ENCODE data around the gene ADAMTS17.

The ADAMTS17 gene

DNA sequence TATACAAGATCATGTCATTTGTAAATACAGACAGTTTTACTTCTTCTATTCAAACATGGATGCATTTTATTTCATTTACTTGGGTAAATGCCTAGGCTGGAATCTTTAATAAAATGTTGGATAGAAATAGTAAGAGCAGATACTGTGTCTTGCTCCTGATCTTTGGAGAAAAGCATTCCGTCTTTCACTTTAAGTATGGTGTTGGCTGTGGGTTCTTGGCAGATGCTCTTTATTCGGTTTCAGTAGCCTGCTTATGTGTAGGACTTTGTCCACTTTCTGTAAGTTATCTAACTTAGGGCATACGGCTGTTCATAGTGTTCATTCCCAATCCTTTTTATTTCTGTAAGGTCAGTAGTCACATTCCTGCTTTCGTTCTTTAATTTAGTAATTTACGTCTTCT is 303.0 kb downstream of the ADAMTS17 start:
- DNase-seq (ENCODE audit: low read depth, low spot score), result no peak
- no peak overlapping the region for H3K27ac ChIP-seq

DNA sequence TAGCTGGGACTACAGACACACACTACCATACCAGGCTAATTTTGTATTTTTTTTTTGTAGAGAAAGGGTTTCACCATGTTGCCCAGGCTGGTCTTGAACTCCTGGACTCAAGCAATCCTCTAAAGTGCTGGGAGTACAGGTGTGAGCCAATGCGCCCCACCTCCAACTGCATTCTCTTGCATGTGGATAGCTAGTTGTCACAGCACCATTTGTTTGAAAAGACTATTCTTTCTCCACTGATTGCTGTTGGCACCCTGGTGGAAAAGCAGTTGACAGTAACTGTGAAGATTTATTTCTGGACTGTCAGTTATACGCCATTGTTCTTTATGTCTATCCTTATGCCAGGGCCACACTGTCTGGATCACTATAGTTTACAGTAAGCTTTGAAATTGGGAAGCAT is 303.9 kb downstream of the ADAMTS17 start:
- DNase-seq (ENCODE audit: low read depth, low spot score), result no peak
- H3K27ac ChIP-seq, result no peak overlapping the region

DNA sequence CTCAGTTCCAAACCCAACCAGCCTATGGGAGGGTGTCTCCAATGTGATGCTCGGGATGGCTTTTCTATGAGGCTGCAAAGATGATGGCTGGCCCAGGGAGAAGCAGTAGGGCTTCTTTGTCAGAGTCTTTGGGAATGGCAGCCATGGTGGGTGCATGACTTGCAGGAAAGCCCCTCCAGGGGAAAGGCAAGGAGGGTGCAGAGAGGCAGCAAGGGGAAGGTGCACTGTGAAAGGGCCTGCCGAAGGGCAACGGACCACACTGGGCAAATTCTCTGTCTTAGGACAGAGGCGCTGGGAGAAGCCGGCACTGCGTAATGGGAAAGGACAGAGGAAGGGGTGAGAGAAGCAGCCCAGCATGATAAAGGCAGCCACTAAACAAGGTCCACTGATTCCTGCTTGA is 305.8 kb downstream of the ADAMTS17 start:
- no peak overlapping the region for H3K27ac ChIP-seq
- DNase-seq (ENCODE audit: low read depth, low spot score), result no peak

DNA sequence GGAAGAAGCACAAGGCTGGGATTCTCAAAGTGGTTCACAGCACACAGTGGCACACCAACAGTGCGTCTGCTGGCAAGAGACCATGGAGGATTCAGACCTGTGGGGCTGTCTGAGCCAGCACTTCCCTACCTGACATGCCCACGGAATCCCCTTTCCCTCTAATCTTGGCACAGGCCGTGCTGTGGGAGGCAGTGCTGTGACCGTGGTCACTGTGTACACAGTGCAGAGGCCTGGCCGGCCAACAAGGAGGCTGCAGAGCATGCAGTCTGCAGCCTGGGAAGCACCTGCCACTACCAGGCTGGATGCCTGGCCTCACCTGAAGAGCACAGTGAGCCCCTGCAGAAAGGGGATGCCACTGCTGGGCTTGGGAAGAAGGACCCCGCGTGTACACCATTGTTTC is 307.6 kb downstream of the ADAMTS17 start:
- no peak for DNase-seq (ENCODE audit: low read depth, low spot score)

DNA sequence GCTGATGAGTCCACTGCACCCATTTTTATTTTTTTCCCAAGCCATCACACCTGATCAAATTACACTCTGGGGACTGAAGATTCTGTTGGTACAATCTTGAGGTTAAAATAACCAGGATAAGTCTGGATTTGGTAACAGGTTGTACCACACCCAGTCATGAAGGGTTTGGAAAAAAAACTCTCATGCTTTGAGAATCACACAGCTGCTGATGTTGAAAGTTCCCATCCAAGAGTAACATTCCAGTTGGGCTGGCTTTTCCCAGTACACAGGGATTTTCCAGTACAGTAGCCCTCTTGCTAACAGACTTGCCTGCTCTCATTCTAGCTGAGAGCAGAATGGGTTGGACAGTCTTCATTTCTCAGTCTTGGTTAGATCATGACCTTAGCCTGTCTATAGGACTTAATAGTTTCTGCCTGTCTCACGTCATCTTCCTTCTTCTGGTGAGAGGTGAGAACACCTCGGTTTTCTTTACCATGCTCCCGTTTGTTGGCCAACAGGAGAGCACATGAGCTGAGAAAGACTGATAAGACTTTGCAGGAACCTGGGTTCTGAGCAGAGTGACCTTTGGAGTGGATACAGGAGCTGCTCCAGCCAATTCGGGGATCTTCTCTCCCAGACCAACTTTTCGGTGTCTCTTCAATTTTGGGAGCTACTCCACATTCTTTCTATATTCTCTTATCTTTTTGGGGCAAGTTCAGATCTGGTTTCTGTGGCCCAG is 308.5 kb downstream of the ADAMTS17 start:
- DNase-seq (ENCODE audit: low read depth, low spot score), result no peak
- H3K27ac ChIP-seq, result no peak overlapping the region

More for the DNA sequence above, 307.6 kb downstream of the ADAMTS17 start:
- H3K27ac ChIP-seq, result no peak overlapping the region

DNA sequence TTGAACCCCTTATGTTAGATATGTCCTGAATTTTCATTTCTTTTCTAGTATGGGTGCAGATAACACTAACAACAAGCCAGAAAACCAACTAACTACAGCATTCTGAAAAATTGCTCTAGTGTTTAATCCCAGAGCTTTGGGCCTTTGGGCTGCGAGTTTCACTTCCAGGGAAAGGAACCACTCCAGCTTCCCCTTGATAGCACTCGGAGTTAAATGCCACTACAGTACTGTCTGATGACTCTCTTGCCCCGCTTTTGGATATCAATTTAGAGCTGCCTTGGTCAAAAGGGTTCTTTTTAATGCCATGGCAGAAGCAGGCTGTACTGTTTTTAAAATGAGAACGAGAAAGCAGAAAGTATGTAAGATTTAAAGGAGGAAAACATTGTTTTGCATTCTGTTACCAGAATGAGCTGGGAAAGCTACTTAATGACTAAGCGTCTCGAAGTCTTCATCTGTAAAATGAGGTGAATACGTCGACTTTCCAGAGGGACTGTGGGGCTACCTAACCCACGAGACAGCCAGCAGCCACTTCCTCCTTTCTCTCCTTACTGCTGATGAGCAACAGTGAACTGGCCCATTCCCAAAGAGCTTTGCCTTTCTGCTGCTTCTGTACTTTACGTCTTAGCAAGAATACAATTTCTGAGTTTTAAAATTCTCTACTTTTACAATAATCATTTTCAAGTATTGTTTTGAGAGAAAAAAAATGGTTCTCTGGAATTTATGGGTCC is 309.3 kb downstream of the ADAMTS17 start:
- DNase-seq (ENCODE audit: low read depth, low spot score), result no peak
- no peak overlapping the region for H3K27ac ChIP-seq

DNA sequence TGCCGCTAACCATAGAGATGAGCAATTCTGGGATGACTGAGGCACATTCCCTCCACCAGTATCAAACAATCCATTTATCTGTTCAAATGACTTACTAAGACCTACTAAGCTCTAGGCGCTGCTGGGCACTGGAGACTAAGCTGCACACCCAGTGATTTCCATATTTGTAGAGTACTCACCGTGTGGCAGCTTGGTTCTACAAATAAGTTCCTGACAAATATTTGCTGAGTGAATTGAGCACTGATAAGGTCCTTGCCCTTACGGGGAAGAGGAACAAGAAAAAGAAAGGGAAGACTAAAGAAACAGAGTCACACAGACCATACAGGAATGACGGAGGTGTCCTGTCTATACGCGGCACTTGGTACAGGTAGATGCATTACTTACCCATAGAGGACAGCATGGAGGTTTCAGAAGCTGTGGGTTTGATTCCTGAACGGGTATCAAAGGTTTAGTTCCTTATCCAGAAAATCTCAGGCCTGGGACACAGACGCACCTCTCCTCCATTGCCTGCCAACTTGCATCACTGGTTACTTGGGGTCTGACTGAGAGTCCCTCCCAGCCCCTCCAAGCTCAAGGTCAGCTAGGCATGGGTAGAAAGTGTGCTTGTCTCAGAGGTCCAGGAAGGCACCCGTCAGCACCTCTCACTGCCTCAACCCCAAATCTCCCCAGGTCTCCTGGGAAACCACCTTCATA is 310.0 kb downstream of the ADAMTS17 start:
- no peak for DNase-seq (ENCODE audit: low read depth, low spot score)
- H3K27ac ChIP-seq, result no peak overlapping the region

DNA sequence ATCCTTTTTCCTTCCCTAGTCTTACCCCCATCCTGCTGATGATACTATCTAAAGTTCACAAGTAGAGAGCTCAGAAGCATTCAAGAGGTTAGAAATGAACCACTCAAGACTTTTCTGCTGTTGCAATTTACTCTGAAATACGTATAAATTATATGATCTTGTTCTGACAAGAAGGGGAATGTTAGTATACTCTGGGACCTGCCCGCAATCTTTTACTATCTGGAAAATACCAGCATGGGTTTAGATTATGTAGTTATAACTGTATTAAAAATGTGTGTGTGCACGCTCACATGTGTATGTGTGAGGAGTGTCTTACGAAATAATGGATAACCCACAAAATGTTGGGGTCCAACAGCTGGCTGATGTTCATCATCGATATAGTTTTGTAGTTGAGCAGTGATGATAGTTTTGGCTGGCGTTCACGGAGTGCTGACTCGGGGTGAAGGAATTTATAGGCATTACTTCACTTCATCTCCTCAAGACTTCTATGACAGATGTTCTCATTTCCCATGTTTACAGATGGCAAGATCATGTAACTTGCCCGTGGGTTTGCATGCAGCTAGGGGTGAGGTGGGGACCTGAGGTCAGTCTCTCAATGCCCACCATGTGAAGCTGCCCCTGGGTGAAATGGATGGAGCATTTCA is 311.1 kb downstream of the ADAMTS17 start:
- no peak overlapping the region for H3K27ac ChIP-seq
- DNase-seq (ENCODE audit: low read depth, low spot score), result peak; percentile 22

DNA sequence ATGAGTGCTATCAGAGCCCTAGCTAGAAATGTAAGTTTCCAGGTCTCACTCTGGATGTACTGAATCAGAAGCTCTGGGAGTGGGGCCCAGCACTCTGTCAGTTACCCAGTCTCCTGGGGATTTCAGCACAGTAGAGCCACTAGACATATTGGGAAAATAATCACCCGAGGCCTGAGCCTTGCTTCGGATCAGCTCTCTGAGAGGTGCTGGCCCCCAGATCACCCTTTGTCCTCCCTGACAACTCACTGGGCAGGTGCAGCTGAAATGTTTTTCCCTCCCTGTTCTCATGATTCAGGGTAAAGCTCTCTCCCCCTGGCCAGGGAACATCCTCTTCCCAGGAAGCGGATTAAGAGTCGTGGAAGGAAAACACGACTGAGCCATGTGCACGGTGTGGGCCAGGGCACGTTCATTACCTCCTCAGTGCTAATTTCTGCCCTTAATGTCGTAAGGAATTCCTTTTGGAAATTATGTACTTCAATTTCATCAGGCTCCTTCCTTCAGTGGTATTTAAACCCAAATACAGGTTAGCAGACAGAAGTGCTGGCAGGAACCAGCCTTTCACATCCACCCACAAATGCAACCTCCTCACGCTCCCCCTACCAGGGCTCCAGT is 311.8 kb downstream of the ADAMTS17 start:
- H3K27ac ChIP-seq, result no peak overlapping the region
- no peak for DNase-seq (ENCODE audit: low read depth, low spot score)

DNA sequence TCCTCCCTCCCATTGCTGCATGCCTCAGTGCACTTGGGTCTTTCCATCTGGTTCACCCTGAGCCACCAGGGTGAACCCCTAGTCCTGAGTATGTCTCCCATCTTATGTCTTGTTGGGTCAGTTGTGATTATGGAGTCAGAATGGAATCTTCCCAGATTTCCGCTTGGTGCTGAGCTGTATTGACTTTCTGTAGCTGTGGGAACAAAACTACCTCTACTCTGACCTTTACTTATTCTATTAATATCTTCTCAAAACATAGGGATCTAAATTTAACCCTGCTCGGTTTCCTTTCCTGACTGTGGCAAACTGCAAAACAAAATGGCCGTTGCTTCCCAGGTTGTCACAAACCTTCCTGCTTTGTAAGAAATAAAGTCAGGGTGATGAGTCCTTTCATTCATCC is 312.7 kb downstream of the ADAMTS17 start:
- H3K27ac ChIP-seq, result no peak overlapping the region
- DNase-seq (ENCODE audit: low read depth, low spot score), result no peak

DNA sequence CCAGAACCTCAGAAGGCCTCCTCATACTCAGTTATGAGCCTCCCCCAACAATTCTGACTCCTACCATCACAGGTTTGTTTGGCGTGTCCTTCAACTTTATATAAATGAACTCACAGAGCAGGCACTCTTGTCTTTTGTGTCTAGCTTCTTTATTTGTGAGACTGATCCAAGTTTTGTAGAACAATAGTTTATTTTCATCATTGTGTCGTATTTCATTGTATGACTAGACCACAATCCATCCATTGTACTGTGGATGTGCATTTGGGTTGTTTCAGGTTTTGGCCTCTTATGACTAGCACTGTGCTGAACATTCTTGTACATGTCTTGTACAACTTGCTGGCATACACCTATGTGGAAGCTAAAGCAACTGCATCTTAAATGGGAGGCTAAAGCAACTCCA is 315.7 kb downstream of the ADAMTS17 start:
- DNase-seq (ENCODE audit: low read depth, low spot score), result no peak
- H3K27ac ChIP-seq, result no peak overlapping the region

DNA sequence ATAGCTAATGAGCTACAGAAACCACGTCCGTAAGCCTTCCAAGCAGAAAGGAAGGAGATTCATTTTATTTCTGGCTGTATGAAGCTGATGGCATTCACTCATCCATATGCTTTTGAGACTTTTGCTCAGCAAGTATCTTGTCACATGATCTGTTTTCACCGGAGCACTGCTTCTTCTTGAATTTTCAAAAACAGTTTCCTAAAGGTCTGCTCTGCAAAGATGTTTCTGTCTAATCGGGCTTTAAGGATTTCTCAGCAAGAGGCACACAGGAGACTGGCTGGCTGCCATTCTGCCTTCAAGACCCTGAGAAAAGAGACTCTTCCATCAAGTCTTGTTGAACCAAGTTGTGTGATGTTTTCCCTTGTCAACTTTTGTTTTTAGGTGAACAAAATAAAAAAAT is 319.0 kb downstream of the ADAMTS17 start:
- H3K27ac ChIP-seq, result no peak overlapping the region
- no peak for DNase-seq (ENCODE audit: low read depth, low spot score)

DNA sequence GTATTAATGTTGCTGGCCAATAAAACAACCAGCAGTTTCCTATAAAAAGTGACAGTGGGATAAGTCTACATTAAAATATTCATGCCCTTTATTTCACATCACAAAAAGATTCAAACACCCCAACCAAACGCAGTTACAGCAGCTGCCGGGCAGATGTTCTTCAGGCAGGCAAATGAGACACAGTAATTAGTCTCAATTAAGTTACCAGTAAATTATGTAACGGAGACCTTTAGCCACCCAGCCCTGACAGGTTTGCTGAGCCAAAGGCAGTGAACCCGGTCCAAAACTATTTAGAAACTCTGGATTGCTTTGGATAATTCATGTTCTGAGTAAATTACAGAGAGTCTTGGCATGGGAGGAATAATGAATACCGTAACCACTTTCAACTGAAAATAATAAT is 319.4 kb downstream of the ADAMTS17 start:
- H3K27ac ChIP-seq, result no peak overlapping the region
- no peak for DNase-seq (ENCODE audit: low read depth, low spot score)

DNA sequence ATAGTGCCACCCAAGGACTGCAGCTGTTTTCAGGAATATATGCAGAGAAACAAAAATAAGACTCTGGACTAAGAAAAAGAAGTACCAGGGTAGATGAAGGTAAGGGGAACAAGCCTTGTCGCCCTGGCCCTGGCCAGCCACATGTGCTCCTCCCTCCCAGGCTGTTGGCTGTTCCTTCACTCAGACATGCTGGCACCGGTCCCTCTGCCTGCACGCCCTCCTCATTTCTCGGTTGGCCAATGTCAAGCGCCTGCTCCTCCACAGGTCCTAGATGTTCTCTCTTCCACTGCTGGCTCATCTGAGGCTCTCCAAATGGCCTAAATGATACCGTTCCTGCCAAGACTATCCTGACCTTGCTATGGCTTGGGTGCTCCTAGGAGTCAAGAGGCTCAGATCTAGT is 320.1 kb downstream of the ADAMTS17 start:
- DNase-seq (ENCODE audit: low read depth, low spot score), result no peak
- H3K27ac ChIP-seq, result no peak overlapping the region

DNA sequence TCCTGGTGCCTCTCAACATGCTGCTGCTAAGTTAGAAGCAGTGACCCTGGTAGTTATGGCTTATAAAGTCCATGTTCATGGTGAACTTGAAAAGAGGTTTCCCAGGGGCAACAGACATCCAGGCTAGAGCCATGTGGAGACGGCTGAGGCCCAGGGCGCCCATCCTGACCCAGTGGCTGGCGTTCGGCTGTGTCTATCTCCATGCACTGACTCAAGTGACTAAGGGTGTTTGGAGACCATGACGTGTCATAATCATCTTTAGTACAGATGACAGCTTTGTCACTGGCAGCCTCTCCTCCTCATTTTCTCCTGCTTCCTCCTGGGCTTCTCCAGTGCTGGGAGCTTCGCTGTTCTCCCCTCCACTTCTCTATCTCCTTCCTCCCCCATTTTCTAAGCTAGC is 321.2 kb downstream of the ADAMTS17 start:
- no peak for DNase-seq (ENCODE audit: low read depth, low spot score)
- H3K27ac ChIP-seq, result no peak overlapping the region

DNA sequence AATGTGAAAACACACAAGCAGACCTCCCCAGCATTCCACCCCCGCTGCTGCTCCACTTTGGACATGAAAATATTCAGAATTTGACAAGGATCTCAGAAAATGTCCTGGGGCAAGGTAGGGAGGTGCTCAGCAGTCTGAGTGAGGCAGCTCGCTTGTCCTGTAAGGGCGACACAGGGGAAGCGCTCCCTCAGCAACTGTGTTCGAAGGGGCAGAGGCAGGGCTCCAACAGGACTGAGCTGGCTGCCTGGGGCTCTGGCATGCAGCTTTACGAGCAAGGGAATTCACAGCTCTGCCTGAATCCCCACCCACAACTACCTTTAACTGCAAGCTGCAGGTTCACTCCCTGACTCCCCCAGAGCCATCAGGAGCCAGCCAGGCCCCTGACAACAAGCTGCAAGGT is 321.6 kb downstream of the ADAMTS17 start:
- no peak overlapping the region for H3K27ac ChIP-seq
- no peak for DNase-seq (ENCODE audit: low read depth, low spot score)

DNA sequence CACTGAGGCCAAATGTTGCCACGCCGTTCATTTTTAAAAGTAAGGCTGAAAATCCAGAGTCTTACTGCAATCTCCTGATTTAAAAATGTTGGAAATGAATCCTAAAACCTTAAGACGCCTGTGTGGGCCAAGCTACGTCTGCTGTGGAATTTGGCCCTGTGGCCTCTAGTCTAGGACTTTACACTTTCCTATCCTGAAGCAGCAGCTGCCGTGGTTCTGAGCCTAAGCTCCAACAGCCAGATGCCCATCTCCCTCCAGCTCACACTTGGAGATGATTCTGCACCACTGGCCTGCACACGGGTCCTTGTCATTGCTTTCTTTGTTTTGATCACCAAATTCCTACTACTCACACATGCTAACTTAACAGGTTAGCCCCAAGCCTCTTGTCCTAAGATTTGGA is 322.2 kb downstream of the ADAMTS17 start:
- no peak overlapping the region for H3K27ac ChIP-seq
- no peak for DNase-seq (ENCODE audit: low read depth, low spot score)

DNA sequence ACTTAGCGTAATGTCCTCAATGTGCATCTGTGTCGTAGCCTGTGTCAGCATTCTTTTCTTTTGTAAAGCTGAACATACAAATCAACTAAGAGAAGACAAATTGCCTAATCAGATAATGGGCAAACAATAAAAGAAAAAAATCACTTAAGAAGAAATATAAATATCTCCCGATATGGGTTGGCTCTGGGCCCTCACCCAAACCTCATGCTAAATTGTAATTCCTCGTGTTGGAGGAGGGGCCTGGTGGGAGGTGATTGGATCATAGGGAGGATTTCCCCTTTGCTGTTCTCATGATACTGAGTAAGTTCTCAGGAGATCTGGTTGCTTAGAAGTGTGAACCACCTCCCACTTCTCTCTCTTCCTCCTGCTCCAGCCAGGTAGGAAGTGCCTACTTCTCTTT is 323.6 kb downstream of the ADAMTS17 start:
- DNase-seq (ENCODE audit: low read depth, low spot score), result no peak

DNA sequence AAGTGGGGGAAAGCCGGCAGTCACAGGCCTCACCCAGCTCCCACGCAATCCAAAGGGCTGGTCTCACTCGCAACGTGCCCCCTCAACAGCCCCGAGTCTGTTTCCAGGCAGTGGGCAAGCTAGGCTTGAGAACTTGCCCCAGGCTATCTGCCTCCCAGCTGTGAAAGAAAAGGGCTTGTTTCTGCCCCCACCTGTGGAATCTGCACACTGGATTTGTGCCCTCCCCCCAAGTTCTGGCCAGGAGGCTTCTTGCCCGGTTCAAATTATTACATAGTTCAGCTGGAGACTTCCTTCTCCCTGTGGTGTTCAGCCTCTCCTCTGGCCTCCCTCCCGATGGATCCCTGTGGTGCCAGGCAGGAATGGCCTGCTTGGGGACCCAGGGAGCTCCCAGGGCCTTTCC is 324.6 kb downstream of the ADAMTS17 start:
- no peak overlapping the region for H3K27ac ChIP-seq
- no peak for DNase-seq (ENCODE audit: low read depth, low spot score)

More for the DNA sequence above, 323.6 kb downstream of the ADAMTS17 start:
- no peak overlapping the region for H3K27ac ChIP-seq

DNA sequence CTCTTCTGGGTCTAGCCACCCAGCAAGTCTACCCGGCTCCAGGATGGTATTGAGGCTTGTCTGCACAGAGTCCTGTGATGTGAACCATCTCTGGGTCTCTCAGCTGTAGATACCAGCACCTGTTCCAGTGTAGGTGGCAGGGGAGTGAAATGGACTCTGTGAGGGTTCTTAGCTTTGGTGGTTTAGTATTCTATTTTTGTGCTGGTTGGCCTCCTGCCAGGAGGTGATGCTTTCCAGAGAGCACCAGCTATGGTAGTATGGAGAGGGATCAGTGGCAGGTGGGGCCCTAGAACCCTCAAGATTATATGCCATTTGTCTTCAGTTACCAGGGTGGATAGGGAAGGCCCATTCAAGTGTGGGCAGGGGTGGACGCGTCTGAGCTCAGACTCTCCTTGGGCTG is 325.1 kb downstream of the ADAMTS17 start:
- no peak for DNase-seq (ENCODE audit: low read depth, low spot score)

More for the DNA sequence above, 325.1 kb downstream of the ADAMTS17 start:
- H3K27ac ChIP-seq, result no peak overlapping the region

Data from epithelial cell of prostate (primary cell).